Pulmonary artery endothelial cell (primary cell): ENCODE results near the gene COL4A4. TPM values are rescaled to one million over a fixed set of nuclear protein-coding genes. Genes with fewer than 3 reads are reported as not detected.

Experiments
- DNase-seq: peaks from one replicate; pipeline ENCODE4 v3.0.0-alpha.2; 2011; ENCODE audit warnings: low read depth, low spot score
- total RNA-seq: library from RNA; depleted of rRNA; stranded (reverse); fragments of >200 nt; gene quantifications from 2 replicates; pipeline ENCODE4 v1.2.3, GENCODE V29; 2014

The COL4A4 gene
- total RNA-seq, 1 donor from 2014 or later = 0.99 TPM

GRCh38 chr2:227163485-227163997, 464 bp downstream of the COL4A4 start:
- no peak for DNase-seq

DNA sequence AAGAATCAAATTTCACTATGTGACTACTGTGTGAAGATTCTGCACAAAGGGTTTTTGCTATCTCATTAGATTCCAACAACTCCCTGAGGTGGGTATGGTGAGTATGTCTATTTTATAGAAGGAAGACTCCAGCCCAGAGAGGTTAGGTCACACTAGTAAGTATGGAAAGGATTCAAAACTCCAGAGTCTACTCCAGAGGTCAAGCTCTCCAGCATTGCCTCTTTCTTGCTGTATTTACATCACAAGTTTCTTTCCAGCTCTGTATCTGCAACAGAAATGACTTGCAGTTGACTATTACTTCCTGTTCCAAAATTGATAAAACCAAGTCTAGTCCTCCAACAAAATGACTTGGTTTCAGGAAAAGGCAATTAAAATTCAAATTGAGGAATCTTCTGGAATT, 2.1 kb downstream of the COL4A4 start:
- DNase-seq = no peak

GRCh38 chr2:227160164-227160563, 3.8 kb downstream of the COL4A4 start:
- DNase-seq = no peak

GRCh38 chr2:227154986-227155774, 8.8 kb downstream of the COL4A4 start:
- DNase-seq = no peak

GRCh38 chr2:227153758-227154486, 10.1 kb downstream of the COL4A4 start:
- DNase-seq = no peak

GRCh38 chr2:227153307-227153706, 10.7 kb downstream of the COL4A4 start:
- no peak for DNase-seq

GRCh38 chr2:227152093-227152766, 11.8 kb downstream of the COL4A4 start:
- DNase-seq = no peak

DNA sequence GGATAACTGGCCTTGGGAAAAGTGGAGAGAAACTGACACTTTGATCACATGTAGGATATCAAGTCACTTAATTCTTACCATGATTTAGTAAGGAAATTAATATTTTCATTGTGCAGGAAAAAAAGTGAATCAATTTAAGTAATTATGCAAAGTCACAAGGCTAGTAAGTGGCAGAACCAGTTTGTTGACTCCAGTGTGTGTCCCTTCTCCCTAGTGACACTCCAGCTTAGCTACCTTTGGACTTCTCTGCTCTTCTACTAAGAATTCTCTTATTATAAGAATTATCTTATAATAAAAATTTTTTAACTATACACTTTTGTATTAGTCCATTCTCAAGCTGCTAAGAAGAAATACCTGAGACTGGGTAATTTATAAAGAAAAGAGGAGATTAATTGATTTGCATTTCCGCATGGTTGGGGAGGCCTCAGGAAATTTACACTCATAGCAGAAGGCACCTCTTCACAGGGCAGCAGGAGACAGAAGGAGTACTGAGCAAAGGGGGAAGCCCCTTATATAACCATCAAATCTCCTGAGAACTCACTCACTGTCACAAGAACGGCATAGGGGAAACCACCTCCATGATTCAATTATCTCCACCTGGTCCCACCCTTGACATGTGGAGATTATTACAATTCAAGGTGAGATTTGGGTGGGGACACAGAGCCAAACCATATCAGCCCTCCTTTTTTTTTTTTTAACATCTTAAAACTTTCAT, 13.6 kb downstream of the COL4A4 start:
- DNase-seq = no peak

DNA sequence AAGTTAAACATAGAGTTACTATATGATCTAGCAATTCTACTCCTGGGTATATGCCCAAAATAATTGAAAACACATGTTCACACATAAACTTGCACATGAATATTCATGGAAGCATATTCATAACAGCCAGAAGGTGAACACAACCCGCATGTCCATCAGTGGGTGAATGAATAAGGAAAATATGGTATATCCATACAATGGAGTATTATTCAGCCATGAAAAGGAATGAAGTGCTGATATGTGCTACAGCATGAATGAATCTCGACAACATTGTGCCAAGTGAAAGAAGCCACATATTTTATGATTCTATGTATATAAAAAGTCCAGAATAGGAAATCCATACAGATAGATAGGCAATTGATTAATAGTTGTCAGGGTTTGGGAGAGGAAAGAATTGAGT, 15.9 kb downstream of the COL4A4 start:
- DNase-seq = no peak

- DNase-seq = no peak
Measured at GRCh38 chr2:227147023-227147422, 17.0 kb downstream of the COL4A4 start.

- no peak for DNase-seq
Measured at GRCh38 chr2:227146456-227146855, 17.5 kb downstream of the COL4A4 start.

DNA sequence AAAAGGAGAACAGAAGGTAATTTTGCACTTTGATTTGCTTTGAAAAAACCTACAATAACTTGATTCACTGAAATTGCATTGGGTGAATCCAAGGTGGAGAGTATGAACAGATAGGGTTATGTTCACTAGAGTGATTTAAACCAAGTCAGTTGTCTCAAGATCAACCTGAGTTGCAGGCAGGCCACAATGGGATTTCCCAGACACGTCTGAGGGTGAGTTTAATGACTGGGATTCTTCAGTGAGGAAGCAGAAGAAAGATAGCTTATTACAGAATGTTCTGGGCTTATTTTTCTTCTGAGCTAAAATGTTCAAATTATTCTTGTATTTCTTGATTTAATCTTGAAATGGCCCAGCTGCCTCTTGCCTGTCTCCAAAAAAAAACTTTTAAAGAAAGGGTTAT, 20.1 kb downstream of the COL4A4 start:
- no peak for DNase-seq

GRCh38 chr2:227141301-227141700, 22.7 kb downstream of the COL4A4 start:
- DNase-seq = no peak

DNA sequence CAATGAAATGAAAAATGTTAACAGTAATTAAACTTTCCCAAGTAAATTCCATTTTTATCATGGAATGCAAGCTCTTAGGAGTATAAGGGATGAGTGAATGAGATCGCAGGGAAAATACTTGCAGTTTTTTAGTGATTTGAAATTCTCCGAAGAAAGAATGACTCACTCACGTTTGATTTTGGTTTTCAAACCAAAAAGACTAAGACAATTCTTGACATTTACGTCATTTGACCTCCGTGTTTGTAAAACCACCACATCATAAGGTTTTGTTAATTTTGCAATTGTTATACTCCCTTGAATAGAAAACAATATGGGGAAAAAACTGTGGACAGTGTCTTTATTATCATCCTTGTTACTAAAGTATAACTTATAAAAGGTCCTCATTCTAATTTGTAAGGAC, 29.4 kb downstream of the COL4A4 start:
- no peak for DNase-seq

DNA sequence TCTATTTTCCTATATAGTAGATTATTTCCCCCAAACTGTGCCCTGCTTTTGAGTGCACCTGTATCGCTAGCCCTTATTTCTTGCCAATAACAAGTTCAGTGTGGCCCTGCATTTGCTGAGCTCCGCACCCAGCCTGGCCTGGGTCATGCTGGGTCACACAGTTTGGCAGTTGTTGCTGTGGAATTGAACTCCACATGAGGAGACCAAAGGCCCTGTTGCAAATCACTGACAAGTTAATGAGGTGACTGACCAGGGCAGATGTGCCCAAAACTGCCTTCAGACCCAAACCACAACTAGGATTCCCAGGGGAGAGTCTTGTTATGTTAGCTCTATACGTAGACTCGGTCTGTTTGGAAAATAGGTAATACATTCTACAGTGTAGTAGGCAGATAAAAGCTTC, 31.0 kb downstream of the COL4A4 start:
- DNase-seq = no peak

- DNase-seq = no peak
Measured at GRCh38 chr2:227130636-227131035, 33.4 kb downstream of the COL4A4 start.

GRCh38 chr2:227127201-227127600, 36.8 kb downstream of the COL4A4 start:
- DNase-seq = no peak

- no peak for DNase-seq
Measured at GRCh38 chr2:227125506-227125905, 38.5 kb downstream of the COL4A4 start.

- no peak for DNase-seq
Measured at GRCh38 chr2:227124811-227125210, 39.2 kb downstream of the COL4A4 start.

DNA sequence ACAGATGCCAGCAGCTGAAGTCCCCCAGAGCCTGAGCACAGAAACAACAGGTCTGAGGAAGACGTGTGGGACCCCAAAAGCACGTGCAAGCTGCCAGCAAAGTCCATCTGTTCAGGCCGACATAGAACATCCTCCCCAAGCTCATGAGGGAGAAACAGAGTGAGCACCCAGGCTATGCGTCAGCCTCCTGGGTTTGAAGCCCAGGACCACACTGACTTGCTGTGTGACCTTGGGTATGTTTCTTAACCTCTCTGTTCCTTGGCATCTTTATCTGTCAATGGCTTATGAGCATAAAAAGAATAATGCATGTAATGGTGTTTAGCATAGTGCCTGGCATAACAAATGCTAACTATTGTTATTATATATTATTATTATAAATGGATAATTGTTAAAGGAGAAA, 40.3 kb downstream of the COL4A4 start:
- no peak for DNase-seq

- no peak for DNase-seq
Measured at GRCh38 chr2:227118353-227118752, 45.7 kb downstream of the COL4A4 start.

GRCh38 chr2:227117852-227118251, 46.2 kb downstream of the COL4A4 start:
- no peak for DNase-seq
